HG02943 (cell line): Measurements from ENCODE around the gene SRSF7.
"Not testable (repeated sequence)": the region's sequence is repeated elsewhere in the genome, so short reads cannot be mapped to it uniquely, and the experiment has no call there.

Experiments
- ATAC-seq: cut with Tn5 transposase; IDR thresholded peaks from one replicate; pipeline ENCODE4 v1.9.1; 2021; ENCODE audit warnings: mild to moderate bottlenecking, low read depth, moderate library complexity; ENCODE audit not compliant: unreplicated experiment

SRSF7 gene

DNA sequence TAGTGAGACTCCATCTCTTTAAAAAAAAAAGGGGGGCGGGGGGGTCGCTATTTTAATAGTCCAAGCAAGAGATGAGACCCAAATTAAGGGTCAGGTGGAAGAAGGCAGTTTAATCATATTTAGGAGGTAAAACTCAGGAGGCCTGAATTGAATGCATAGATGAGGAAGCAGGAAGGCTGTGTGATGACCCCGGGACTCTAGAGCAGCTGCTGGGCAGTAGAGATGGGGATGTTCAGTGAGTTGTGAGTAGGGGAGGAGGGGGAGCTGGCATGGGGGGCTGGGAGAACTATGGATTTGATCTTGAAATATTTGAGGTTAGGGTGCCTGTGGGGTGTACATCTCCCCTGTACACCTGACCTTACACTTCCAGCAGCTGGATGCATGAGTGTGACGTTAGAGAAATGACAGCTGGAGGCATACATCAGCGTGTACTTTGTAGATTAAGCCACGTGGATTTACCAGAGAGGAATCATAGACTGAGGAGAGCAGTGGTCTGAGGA, 44.3 kb downstream of the SRSF7 start:
- no peak for ATAC-seq

DNA sequence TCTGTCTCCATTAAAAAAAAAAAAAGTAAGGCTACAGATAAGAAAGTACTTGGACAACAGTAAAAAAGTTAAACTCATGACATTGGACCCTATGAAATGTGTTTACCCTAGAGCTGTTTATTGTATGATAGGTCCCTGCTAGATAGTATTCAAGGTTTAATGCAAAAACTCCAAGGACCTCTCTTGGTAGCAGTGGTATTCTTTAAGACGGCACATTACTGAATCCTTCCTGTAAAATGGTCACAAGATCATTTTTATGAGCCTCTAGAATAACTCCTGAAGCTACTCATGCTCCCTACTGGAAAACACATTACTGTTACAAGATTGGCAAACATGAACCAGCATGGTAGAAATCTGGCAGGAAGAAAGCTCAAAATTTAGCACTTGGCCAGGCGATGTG, 46.5 kb downstream of the SRSF7 start:
- no peak for ATAC-seq

DNA sequence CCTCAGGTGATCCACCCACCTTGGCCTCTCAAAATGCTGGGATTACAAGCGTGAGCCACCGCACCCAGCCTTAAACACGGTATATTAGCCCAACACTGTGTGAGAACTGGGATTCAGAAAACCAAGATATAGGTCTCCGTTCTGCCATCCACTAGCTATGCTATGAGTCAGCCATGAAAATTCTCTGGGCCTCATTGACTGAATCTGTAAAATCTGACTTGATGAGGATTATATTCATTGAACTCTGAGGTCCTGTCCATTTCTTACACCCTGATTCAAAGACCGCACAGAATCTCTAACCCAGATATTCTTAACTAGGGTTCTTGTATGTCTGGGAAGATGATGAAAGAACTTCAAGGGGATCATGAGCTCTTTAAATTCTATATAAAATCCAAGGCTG, 47.8 kb downstream of the SRSF7 start:
- not testable (repeated sequence) for ATAC-seq

DNA sequence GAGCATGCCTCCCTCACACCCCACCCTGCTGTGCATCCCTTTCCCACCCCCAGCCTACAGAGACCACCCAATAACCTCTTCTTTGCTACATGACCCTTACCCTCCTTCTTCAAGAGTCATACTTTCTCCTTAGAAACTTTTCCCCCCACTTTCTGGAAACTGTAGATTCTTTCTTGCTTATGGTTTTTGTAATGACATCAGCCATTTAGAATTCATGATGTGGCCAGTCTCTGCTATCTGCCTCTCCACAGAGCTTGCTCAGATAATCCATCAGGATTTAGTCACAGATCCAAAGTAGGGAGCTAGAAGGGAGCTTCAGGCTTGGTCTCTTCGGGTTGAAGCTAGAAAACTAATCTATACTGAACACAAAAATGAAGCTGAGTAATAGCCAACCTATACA, 48.7 kb downstream of the SRSF7 start:
- ATAC-seq, result no peak

DNA sequence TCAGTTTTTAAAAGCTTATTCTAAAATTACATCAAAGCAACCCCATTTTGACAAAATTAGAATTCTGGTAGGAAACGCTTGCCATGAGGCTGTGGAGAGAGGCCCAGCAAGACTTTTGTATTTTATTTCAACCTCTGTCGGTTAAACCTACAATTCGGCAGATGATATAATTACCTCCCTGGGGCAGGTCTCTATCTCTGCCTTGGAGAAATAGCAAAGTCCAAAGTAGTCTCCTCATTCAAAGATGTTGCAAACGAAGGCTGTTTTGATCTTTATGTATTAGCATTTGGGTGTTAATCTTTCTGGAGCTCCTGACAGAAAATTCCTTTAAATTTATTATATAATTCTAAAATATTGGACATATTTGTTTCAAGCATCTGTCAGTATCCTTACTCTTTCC, 49.6 kb downstream of the SRSF7 start:
- ATAC-seq, result no peak

DNA sequence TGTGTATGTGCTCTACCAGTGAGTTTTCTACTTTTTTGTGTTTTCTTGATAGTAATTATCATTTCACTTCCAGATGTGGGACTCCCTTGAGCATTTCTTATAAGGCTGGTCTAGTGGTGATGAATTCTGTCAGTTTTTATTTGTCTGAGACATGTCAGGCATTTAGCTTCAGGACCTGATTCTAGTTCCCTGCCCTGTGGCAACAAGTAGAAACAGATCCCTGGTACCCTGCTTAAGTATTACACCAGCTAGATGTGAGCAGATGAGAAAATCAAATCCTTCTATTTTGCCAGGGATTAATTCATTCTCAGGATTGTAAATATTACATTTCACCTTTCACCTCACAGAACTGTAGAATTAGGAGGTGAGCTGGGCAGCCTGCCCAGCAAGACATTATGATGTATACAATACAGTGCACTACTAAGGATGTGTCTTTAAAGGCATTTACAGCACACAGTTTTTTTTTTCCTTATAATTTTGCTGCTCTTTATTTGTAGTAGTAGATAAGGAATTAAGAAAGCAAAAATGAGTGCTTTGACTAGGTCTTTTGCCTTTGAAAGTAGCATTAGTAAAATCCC, 50.2 kb downstream of the SRSF7 start:
- no peak for ATAC-seq

DNA sequence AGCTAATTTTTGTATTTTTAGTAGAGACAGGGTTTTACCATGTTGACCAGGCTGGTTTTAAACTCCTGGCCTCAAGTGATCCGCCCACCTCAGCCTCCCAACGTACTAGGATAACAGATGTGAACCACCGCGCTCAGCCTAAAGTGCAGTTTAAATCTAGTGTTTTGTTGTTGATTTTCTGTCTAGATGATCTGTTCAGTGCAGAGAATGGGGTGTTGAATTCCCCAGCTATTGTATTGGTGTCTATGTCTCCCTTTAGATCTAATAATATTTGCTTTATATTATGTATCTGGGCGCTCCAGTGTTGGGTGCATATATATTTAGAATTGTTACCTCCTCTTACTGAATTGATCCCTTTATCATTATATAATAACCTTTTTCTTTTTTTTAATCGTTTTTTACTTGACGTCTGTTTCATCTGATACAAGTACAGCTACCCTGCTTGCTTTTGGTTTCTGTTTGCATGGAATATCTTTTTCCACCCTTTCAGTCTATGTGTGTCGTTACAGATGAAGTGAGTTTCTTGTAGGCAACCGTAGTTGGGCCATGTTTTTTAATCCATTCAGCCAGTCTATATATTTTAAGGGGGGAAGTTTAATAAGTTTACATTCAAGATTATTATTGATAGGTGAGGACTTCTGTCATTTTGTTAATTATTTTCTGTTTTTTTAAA, 50.9 kb downstream of the SRSF7 start:
- no peak for ATAC-seq

DNA sequence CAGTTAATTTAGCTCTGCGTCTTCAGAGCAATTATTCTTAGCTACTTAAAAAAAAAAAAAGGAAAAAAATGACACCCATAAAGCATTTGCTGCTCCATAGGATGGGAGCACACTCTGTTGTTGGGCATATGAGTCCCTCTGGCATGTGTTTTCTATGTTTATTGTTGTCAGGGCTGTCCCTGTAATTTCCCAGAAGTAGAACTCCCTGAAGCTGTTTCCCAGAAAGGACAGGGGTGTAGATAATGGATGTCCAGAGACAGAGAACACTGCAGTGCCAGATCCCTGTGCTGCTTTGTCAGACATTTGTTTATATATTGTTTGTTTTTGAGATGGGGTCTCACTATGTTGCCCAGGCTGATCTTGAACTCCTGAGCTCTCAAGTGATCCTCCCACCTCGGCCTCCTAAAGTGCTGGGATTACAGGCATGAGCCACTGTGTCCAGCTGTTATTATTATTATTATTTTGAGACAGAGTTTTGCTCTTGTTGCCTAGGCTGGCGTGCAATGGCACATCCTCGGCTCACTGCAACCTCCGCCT, 52.6 kb downstream of the SRSF7 start:
- no peak for ATAC-seq

DNA sequence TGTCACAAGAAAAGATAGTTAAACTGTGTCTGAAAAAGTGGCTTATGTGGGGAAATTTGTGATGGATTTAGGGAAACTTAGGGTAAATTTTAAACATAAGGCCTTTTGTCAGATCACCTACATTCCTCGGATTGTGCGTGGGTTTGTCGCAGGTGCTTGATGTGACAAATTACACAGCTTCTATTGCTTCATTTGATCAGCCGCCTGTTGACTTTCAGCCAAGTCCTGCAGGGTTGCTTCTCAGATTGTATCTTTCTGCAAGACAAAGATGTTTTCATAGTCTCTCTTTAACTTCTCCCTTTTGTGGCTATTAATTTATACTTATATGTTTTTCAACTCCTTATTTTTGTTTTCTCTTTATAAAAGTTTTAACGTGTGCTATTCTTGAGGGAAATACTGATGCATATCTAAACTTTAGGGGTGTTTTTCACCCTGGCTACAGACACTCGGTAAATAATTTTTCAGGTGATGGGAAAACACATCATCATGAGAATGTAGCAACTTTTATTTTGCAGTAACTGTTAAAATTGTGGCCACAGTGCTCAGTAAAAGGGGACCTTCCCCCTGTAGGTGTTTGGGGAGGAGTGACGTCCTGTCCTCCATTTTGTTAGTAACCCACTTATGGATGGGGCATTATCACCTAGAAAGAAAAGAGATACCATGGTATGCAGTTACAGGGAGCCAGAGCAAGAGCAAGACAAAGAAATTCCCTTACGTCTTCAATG, 53.9 kb downstream of the SRSF7 start:
- no peak for ATAC-seq
